ENCODE data around the gene MIEF2. TPM values are rescaled to one million over a fixed set of nuclear protein-coding genes. Genes with fewer than 3 reads are reported as not detected.

Gene MIEF2
- total RNA-seq, 1 donor from 2014 or later: 4.6 TPM

DNA sequence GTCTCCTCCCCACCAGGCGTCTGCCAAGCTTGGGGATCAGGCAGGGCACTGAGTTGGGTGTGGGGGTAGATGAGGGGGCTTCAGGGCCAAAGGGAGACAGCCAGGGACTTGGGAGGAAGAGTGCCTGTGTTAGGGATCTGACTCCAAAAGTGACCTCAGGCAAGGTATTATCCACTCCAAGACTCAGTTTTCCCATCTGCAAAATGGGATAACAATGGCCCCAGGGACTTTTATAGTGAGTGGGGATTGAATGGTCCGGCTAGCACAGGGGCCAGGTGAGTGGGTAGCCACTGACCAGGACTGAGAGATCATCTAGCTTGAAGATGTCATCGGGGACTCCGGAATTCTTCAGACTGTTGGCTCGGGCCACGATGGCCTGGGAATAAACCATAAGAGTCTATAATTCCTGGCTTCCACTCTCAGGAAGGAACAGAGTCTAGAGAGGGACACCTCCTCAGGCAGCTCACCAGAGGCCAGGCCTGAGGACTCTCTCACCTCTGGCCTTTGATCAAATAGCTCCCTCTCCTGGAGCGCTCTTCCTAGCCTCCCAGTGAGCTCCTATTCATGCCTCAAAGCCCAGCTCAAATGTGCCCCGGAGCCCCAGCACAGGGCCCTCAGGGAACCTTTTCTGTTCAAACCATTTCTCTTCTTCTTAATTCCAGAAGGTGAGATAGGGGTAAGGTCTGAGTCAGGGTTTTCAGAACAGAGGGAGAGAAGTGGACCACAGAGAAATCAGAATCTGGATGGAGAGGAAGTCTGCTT is 5.4 kb upstream of the MIEF2 start:
- DNase-seq (ENCODE audit: low spot score): no peak

DNA sequence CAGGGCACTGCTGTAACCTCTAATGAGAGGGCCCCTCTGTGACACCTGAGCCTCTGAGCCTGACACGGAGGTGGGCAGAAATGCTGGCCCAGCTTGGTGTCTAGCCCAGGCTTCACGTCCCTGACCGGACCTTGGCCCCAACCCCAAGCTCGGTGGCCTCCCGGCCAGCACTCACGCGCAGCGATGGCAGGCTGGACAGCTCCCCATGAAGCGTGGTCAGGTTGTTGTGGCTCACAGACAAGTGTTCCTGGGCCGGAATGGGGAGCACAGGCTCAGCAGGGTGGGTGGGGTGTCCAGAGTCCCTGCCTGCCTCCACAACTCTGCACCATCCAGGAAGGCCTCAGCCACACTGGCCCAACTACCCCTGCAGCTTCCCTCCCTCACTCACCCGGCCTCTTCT is 4.1 kb upstream of the MIEF2 start:
- DNase-seq (ENCODE audit: low spot score): no peak

DNA sequence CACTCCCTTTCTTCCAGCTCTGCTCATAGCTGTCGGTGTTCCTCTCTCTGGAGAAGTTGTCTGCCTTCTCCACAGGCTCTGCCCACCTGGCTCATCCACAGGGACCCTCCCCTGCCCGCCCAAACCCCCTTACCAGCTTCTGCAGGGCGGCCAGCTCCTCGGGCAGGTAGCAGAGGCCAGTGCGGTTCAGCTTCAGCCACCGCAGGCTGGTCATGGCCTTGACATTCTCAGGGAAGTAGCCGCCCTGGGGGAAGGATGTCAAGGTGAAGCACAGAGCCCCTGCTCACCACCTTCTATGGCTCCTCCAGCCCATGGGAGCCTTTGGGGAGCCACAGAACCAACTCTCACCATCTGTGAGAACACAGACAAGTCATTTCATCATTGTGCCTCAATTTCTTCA is 3.7 kb upstream of the MIEF2 start:
- DNase-seq (ENCODE audit: low spot score): no peak

DNA sequence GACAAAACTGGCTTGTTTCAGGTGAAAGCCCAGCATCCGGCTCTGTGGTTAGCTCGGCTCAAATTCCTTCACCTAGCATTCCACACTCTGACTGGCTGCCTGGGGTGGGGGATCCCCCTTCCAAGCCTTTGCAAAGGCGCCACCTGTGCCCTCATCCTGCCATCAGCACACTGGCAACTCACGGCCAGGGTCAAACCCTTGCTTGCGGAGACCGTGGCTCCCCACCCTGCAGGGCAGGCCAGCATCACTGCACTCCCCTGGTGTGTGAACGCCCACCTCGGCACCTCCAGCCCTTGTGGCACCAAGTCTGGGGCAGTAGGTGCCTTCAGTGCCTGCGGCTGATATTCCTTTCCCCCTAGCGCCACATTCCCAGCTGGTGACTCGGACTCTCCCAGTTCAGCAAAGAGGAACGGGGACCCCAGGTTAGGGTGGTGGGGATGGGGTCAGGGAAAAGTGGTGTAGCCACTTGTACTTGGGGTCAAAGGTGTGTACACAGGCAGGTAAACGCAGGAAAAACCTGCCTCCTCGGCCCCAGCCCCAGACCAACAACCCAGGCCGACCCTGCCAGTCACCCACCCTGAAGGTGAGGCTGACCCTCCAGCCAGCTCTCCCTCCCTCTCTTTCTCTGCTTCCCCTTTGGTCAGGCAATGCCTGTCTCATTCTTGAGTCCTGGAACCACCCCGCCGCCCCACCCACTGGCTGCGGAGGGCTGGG is 3.0 kb upstream of the MIEF2 start:
- no peak for DNase-seq (ENCODE audit: low spot score)

DNA sequence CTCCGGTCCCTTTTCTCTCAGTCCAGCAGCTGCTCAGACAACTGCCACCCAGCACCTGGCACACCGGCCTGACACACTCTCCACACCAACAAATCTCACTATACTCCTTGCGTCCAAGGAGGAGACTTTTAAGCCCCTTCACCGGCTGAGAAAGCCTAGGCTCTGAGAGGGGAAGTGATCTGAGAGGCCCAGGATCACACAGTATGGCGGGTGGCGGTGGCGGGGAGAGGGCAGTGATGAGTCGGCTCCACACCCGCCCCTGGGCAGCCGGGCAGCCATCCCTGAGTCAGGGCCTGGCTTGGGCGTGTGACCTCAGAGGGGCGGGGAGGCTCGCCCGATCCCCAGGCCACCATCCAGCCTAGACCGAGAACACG is 2.5 kb upstream of the MIEF2 start:
- DNase-seq (ENCODE audit: low spot score): peak; percentile 95

DNA sequence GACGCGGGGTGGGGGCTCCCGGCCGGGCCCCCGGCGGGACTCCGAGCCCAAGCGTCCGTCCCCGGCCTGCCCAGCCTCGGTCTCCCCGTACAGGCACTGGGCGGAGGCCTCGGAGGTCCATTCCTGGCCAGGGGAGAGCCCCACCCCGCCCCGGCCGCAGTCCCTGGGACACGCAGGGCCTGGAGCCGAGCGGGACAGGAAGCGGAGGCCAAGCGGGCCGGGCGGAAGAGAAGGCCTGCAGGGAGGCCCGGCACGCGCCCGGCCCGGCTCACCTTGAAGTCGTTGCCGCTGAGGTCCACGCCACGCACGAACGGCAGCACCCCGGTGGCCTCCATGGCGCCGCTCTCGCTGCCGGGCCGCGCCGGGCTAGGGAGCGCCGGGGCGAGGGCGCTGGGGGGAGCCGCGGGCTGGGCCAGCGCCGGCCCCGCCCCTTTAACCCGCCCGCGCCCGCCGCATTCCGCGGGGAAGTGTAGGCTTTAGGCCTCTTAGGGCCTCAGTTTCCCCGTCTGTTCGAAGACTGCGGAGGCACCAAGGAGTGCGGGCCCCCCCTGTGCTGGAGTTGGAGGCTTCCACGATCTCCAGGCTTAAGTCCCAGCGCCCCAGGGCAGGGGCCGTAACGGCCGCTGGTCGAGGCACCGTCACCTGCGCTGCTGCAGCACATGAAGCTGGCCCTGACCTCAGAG is 2.0 kb upstream of the MIEF2 start, which contains the start of gene FLII:
Gene FLII, minus strand, starts transcription at position 383 of the 683 bp plus-strand sequence. Its CDS starts 48 bp downstream, at position 335.
- DNase-seq (ENCODE audit: low spot score): no peak

DNA sequence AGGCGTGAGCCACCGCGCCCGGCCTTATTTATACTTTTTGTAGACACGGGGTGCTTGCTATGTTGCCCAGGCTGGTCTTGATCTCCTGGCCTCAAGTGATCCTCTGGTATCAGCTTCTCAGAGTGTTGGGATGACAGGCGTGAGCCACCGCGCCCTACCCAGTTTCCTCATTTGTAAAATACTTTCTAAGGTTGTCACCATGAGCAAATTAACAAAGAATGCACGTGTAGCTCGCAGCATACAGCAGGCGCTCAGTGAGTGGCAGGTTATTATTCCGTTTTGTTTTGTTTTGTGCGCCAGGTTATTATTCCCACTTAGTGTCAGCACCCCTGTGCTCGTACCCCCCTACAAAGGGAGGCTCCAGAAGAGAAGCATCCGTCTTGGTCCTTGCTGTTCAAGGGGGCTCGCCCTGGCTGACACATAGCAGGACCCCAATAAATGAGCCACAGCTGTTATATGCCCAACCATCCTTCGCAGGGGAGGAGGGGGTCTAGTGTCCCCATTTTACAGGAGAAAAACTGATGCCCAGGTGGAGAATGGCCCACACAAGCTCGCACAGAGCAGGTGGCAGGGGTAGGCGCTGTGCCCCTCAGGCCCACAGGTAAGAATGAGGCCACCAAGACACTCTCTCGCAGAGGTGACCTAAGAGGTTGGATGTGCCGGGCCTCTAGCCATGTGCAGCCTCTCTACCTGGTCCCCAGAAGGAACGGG is 686 bp upstream of the MIEF2 start:
- DNase-seq (ENCODE audit: low spot score): no peak

DNA sequence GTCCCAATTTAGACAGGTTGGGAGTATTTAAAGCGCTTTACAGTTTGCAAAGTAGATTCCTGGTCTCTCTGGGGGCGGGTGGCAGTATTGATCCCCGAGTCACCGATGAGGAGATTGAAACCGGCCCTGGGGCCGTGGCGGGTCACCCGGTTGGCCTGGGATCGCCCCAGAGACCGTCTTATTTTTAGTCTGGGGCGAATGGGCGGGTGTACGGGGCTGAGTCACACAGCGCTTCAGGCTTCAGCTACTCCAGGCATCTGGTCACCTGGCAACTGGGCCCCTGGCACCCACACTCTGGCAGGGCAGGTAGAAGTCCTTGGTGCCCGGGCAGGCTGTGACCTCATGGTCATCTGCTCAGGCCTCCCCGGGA is 669 bp downstream of the MIEF2 start:
- no peak for DNase-seq (ENCODE audit: low spot score)

DNA sequence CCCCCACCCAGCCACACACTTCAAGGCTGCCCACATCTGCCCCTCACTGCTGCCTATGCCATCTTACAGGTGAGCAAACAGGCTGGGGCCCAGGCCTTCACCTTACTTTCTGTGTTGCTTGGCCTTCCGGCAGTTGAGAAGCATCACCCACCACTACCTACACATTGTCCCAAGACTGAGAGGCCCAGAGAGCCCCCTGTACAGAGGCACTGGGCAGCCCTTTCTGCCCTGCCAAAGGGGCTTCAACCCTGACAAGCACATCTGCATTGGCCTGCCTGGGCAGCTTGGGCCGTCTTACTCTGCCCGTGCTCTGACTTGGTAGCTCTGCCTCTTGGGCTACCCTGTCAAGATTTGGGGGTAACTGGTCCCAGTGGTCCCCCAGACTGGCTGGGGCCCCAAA is 1.2 kb downstream of the MIEF2 start:
- DNase-seq (ENCODE audit: low spot score): no peak

DNA sequence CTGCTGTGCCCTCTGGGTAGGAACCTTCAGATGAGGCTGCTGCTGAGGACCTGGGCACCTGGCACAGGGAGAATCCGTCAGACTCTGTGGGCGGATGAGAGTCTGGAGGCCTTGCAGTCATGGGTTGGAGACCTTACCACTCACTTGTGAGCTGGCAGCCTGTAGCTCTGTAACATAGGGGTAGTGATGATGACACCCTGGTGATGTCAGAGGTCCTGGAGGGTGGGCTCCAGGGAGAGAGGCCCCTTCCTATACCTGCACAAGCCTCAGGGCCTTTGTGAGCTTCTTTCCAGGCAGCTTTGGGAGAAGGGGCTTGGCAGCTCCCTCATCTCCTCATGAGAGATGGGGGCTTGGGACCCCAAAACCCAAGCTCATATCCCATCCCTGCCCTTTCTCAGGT is 1.6 kb downstream of the MIEF2 start:
- no peak for DNase-seq (ENCODE audit: low spot score)

DNA sequence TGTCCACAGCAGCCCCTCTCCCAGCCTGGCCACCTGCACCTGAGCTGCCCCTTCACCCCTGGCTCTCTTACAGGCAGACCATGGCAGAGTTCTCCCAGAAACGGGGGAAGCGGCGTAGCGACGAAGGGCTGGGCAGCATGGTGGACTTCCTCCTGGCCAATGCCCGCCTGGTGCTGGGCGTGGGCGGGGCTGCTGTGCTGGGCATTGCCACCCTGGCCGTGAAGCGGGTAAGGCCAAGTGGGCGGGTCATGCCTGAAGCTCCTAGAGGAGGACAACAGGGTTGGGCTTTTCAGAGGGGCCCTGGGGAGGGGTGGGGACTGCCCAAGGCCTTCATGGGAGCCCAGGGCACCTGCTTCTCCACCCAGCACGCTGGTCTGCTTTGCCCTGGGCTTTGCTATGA is 2.2 kb downstream of the MIEF2 start:
- no peak for DNase-seq (ENCODE audit: low spot score)

DNA sequence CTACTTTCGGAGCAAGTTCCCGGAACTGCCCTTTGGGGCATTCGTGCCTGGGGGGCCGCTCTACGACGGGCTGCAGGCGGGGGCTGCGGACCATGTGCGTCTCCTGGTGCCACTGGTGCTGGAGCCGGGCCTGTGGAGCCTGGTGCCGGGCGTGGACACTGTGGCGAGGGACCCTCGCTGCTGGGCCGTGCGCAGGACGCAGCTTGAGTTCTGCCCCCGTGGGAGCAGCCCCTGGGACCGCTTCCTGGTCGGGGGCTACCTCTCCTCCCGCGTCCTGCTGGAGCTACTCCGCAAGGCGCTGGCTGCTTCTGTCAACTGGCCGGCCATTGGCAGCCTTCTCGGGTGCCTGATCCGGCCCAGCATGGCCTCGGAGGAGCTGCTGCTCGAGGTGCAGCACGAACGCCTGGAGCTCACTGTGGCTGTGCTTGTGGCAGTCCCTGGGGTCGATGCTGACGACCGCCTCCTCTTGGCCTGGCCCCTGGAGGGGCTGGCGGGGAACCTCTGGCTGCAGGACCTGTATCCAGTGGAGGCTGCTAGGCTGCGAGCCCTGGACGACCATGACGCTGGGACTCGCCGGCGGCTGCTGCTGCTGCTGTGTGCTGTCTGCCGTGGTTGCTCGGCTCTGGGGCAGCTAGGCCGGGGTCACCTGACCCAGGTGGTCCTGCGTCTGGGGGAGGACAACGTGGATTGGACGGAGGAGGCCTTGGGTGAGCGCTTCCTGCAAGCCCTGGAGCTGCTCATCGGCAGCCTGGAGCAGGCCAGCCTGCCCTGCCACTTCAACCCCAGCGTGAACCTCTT is 3.6 kb downstream of the MIEF2 start:
- no peak for DNase-seq (ENCODE audit: low spot score)

DNA sequence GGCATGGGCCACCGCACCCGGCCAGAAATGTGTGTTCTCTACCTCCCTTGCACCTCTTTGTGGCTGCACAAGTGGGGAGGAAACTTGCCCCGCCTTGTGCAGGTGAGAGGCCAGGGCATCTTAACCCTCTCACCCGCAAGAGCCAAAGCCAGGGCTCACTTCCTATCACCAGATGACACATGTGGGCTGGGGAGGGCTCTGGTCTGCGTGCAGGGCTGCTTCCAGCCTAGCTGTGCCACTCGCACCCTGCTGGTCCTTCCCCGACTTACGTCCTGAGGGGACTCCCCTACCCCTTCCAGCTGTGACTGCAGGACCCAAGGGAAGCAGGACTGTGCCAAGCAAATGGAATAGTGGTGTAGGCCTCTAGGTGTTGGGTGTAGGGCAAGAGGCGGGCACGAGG is 6.9 kb downstream of the MIEF2 start:
- no peak for DNase-seq (ENCODE audit: low spot score)

DNA sequence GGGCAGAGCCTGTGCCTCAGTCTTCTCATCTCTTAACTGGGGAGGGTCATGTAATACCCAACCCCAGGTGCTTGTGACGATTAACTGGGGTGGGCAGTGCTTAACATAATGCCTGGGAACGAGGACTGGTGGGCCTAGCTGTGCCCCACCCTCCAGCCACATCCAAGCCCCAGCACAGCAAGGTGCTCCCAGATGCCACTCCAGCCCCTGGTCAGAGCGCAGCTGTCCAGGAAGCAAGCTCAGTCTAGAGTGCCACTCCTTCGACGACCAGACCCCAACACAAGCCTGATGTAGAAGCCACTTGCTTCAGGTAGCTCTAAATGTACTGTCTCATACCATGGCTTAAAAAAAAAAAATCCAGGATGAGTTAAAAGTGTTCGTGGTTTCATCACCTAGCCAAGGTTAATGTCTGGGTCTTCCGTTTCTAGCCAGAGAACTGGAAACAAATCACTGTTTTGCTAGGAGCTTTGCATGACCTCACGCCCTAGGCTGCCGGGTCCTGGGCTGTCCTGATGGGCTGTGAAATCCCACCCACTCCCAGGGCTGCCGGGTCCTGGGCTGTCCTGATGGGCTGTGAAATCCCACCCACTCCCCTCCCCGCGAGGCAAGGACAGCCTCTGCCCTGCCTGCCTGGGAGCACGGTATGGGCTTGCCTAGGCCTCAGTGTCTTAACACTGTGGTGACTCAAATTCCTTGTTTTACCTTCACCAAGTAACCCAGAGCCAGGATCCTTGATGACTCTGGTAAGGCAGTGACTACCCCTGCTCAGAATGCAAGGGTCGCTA is 7.7 kb downstream of the MIEF2 start:
- DNase-seq (ENCODE audit: low spot score): no peak

DNA sequence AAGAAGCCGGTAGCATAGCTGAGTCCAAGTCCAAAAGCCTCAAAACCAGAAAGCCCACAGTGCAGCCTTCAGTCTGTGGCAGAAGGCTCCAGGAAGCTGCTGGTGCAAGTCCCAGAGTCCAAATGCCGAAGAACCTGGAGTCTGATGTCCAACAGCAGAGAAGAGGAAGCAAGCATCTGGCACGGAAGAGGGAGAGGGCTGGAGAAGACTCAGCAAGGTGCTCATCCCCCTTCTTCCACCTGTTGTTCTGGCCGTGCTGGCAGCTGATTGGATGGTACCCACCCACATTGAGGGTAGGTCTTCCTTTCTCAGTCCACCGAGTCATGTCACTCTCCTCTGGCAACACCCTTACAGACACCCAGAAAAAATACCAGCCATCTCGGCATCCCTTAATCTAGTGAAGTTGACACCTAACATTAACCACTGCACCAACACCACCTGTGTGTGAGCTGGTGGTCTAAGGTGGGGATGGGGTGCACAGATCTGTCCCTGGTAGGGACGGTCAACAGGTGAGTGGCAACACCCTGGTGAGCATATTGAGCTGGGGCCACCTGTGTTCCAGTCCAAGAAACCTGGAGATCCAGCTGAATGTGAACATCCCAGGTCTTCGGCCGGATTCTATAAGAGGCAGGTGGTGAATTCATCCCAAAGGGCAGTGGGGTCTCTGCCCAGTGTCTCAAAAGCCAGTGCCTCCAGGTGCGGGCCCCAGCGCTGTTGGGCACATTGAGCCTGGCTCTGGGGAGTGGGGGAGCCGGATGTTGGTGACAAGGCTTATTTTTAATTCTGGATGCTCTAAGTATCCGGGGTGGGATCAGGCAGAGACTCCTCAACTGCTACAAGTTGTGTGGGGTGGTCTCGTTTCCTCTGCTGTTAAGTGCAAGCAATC is 9.8 kb downstream of the MIEF2 start:
- no peak for DNase-seq (ENCODE audit: low spot score)

DNA sequence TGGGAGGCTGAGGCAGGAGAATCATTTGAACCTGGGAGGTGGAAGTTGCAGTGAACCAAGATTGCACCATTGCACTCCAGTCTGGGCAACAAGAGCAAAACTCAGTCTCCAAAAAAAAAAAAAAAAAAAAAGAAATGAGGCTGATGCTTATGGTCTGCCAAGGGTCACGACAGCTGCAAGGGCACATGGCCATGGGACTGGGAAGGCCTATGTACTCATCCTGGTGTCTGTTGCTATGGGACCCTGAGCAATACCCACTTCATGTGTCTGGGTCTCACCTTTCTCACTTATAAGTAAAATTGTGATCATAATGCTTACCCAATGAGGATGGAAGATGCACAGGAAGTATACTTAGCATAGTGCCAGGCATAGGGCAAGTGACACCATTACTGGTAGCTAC is 16.6 kb downstream of the MIEF2 start:
- no peak for DNase-seq (ENCODE audit: low spot score)

DNA sequence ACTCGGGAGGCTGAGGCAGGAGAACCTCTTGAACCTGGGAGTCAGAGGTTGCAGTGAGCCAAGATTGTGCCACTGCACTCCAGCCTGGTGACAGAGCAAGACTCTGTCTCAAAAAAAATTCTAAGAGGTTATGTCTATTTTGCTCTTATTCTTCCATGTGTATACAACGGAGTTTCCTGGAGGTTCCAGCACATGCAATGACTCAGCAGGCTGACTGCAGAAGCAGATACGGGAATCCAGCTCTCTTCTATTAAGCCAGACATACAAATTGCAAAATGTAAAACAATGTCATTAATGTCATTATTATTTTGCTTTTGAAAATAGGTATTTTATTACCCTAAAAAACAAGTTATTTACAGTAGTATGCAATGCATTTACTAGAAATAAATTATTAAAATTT is 18.4 kb downstream of the MIEF2 start:
- DNase-seq (ENCODE audit: low spot score): no peak

DNA sequence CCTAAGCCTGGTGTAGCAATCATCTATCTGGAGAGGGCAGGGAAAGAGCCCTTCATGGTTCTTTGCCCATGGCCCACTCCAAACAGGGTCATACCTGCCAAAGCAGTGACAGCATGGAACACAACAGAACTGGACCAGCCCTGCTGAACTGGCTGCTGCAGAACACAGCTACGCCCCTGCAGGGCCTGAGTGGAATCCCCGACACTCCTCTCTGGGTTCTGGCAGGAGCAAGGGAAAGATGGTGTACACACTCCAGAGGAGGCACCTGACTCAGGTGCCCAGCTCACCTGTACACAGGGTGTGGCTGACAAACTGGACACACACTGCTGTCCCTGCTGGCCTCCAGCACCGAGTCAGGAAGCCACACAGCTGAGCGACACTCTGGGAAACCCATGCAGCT is 19.8 kb downstream of the MIEF2 start:
- no peak for DNase-seq (ENCODE audit: low spot score)

DNA sequence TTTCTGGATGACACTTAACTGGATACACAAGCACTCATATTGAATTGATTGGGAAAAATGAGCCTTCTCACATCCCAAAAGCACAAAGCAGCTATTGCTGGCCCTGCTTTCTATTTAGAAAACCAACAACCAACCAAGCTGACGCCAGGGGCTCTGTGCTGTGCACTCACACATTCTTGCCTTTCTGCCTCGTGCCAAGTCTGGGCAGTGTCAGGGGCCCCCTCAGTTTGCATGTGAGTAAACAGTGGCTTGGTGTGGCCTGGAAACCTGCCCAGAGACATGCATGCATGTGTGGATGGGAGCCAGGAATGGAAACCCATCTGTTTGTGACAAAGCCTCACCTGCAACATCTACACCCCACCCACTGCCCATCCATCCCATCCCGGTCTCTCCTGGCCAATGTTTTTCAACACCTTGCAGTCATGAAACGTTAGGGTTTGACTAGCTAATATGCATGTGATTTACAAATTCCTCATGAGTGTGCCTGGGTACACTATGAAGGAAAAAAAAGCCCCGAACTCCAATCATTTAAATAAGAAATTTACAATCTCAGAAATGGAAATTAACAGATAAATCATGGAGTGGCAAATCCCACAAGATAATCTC is 20.4 kb downstream of the MIEF2 start:
- DNase-seq (ENCODE audit: low spot score): no peak

Measured in mesenteric fat pad (tissue), 1 donor.